ENCODE measurements around the gene GRIA3. TPM values are rescaled to one million over a fixed set of nuclear protein-coding genes. Genes with fewer than 3 reads are reported as not detected.

The GRIA3 gene
- total RNA-seq, 2 donors from 2014 or later, result 0.34 to 0.90 TPM

GRCh38 chrX:123311486-123311885 is 127.4 kb downstream of the GRIA3 start:
- H3K4me3 Mint-ChIP-seq, result no peak overlapping the region
- ATAC-seq, result no peak
- H3K36me3 Mint-ChIP-seq (ENCODE audit: low read depth), result no peaks in the 10 kb centered on the region
- no peak for DNase-seq
- no peaks in the 10 kb centered on the region for H3K9me3 ChIP-seq (ENCODE audit: control insufficient read depth, low read length, poor library complexity, severe bottlenecking)
- no peak overlapping the region for H3K27ac Mint-ChIP-seq
- no peaks in the 10 kb centered on the region for H3K4me1 Mint-ChIP-seq
- H3K27me3 Mint-ChIP-seq, result no peaks in the 10 kb centered on the region

GRCh38 chrX:123313486-123313885 is 129.4 kb downstream of the GRIA3 start:
- no peaks in the 10 kb centered on the region for H3K36me3 Mint-ChIP-seq (ENCODE audit: low read depth)

GRCh38 chrX:123320622-123321021 is 136.5 kb downstream of the GRIA3 start:
- Mint-ChIP-seq H3K27me3 (no peaks in the 10 kb centered on the region), H3K4me3 (no peak overlapping the region), H3K36me3 (ENCODE audit: low read depth) (no peaks in the 10 kb centered on the region), H3K4me1 (no peaks in the 10 kb centered on the region), H3K27ac (no peak overlapping the region)
- no peaks in the 10 kb centered on the region for H3K9me3 ChIP-seq (ENCODE audit: control insufficient read depth, low read length, poor library complexity, severe bottlenecking)
- DNase-seq (no peak), ATAC-seq (no peak)

More at GRCh38 chrX:123313486-123313885, 129.4 kb downstream of the GRIA3 start:
- no peak overlapping the region for H3K27ac Mint-ChIP-seq
- H3K9me3 ChIP-seq (ENCODE audit: control insufficient read depth, low read length, poor library complexity, severe bottlenecking), result no peaks in the 10 kb centered on the region
- no peak overlapping the region for H3K4me3 Mint-ChIP-seq
- H3K27me3 Mint-ChIP-seq, result no peaks in the 10 kb centered on the region
- ATAC-seq, result no peak
- H3K4me1 Mint-ChIP-seq, result no peaks in the 10 kb centered on the region
- DNase-seq, result no peak

- Mint-ChIP-seq H3K27me3 (no peaks in the 10 kb centered on the region), H3K27ac (no peak overlapping the region), H3K4me3 (no peak overlapping the region), H3K36me3 (ENCODE audit: low read depth) (no peaks in the 10 kb centered on the region), H3K4me1 (no peaks in the 10 kb centered on the region)
- ATAC-seq (no peak), DNase-seq (no peak)
- no peaks in the 10 kb centered on the region for H3K9me3 ChIP-seq (ENCODE audit: control insufficient read depth, low read length, poor library complexity, severe bottlenecking)
Observed at GRCh38 chrX:123322536-123322935, 138.5 kb downstream of the GRIA3 start.

- no peaks in the 10 kb centered on the region for H3K4me1 Mint-ChIP-seq
Observed at GRCh38 chrX:123324625-123325024, 140.5 kb downstream of the GRIA3 start.

GRCh38 chrX:123330229-123330942 is 146.3 kb downstream of the GRIA3 start:
- DNase-seq (no peak), ATAC-seq (no peak)
- Mint-ChIP-seq H3K4me3 (no peak overlapping the region), H3K27ac (no peak overlapping the region), H3K4me1 (no peaks in the 10 kb centered on the region), H3K27me3 (no peaks in the 10 kb centered on the region), H3K36me3 (ENCODE audit: low read depth) (no peaks in the 10 kb centered on the region)
- H3K9me3 ChIP-seq (ENCODE audit: control insufficient read depth, low read length, poor library complexity, severe bottlenecking), result no peaks in the 10 kb centered on the region

More at GRCh38 chrX:123324625-123325024, 140.5 kb downstream of the GRIA3 start:
- no peaks in the 10 kb centered on the region for H3K36me3 Mint-ChIP-seq (ENCODE audit: low read depth)
- no peaks in the 10 kb centered on the region for H3K9me3 ChIP-seq (ENCODE audit: control insufficient read depth, low read length, poor library complexity, severe bottlenecking)
- ATAC-seq (no peak), DNase-seq (no peak)
- H3K27me3 Mint-ChIP-seq, result no peaks in the 10 kb centered on the region
- no peak overlapping the region for H3K27ac Mint-ChIP-seq
- H3K4me3 Mint-ChIP-seq, result no peak overlapping the region

GRCh38 chrX:123331349-123331748 is 147.3 kb downstream of the GRIA3 start:
- no peaks in the 10 kb centered on the region for H3K27me3 Mint-ChIP-seq
- no peak overlapping the region for H3K27ac Mint-ChIP-seq
- H3K36me3 Mint-ChIP-seq (ENCODE audit: low read depth), result no peaks in the 10 kb centered on the region
- no peaks in the 10 kb centered on the region for H3K9me3 ChIP-seq (ENCODE audit: control insufficient read depth, low read length, poor library complexity, severe bottlenecking)
- DNase-seq (no peak), ATAC-seq (no peak)
- no peak overlapping the region for H3K4me3 Mint-ChIP-seq
- H3K4me1 Mint-ChIP-seq, result no peaks in the 10 kb centered on the region

GRCh38 chrX:123331859-123332258 is 147.8 kb downstream of the GRIA3 start:
- Mint-ChIP-seq H3K4me3 (no peak overlapping the region), H3K27me3 (no peaks in the 10 kb centered on the region)
- ATAC-seq, result no peak

GRCh38 chrX:123336666-123337065 is 152.6 kb downstream of the GRIA3 start:
- Mint-ChIP-seq H3K27ac (no peak overlapping the region), H3K36me3 (ENCODE audit: low read depth) (no peaks in the 10 kb centered on the region), H3K4me3 (no peak overlapping the region), H3K27me3 (no peaks in the 10 kb centered on the region), H3K4me1 (no peaks in the 10 kb centered on the region)
- ATAC-seq (no peak), DNase-seq (no peak)
- no peaks in the 10 kb centered on the region for H3K9me3 ChIP-seq (ENCODE audit: control insufficient read depth, low read length, poor library complexity, severe bottlenecking)

More at GRCh38 chrX:123331859-123332258, 147.8 kb downstream of the GRIA3 start:
- DNase-seq, result no peak
- Mint-ChIP-seq H3K27ac (no peak overlapping the region), H3K36me3 (ENCODE audit: low read depth) (no peaks in the 10 kb centered on the region), H3K4me1 (no peaks in the 10 kb centered on the region)
- H3K9me3 ChIP-seq (ENCODE audit: control insufficient read depth, low read length, poor library complexity, severe bottlenecking), result no peaks in the 10 kb centered on the region

- DNase-seq, result no peak
- no peak overlapping the region for H3K27ac Mint-ChIP-seq
- ATAC-seq, result no peak
- no peaks in the 10 kb centered on the region for H3K36me3 Mint-ChIP-seq (ENCODE audit: low read depth)
- no peak overlapping the region for H3K4me3 Mint-ChIP-seq
- no peaks in the 10 kb centered on the region for H3K9me3 ChIP-seq (ENCODE audit: control insufficient read depth, low read length, poor library complexity, severe bottlenecking)
- H3K4me1 Mint-ChIP-seq, result no peaks in the 10 kb centered on the region
- H3K27me3 Mint-ChIP-seq, result no peaks in the 10 kb centered on the region
Observed at GRCh38 chrX:123337886-123338639, 154.0 kb downstream of the GRIA3 start.

GRCh38 chrX:123339221-123339905 is 155.3 kb downstream of the GRIA3 start:
- no peak for ATAC-seq
- no peak overlapping the region for H3K27ac Mint-ChIP-seq
- no peaks in the 10 kb centered on the region for H3K27me3 Mint-ChIP-seq
- H3K4me3 Mint-ChIP-seq, result no peak overlapping the region
- no peaks in the 10 kb centered on the region for H3K9me3 ChIP-seq (ENCODE audit: control insufficient read depth, low read length, poor library complexity, severe bottlenecking)
- H3K36me3 Mint-ChIP-seq (ENCODE audit: low read depth), result no peaks in the 10 kb centered on the region
- DNase-seq, result no peak
- H3K4me1 Mint-ChIP-seq, result no peaks in the 10 kb centered on the region

- Mint-ChIP-seq H3K4me1 (no peaks in the 10 kb centered on the region), H3K27ac (no peak overlapping the region), H3K27me3 (no peaks in the 10 kb centered on the region), H3K36me3 (ENCODE audit: low read depth) (no peaks in the 10 kb centered on the region), H3K4me3 (no peak overlapping the region)
- no peak for DNase-seq
- ATAC-seq, result no peak
- H3K9me3 ChIP-seq (ENCODE audit: control insufficient read depth, low read length, poor library complexity, severe bottlenecking), result no peaks in the 10 kb centered on the region
Observed at GRCh38 chrX:123340696-123341095, 156.6 kb downstream of the GRIA3 start.

GRCh38 chrX:123348468-123348867 is 164.4 kb downstream of the GRIA3 start:
- Mint-ChIP-seq H3K4me3 (no peak overlapping the region), H3K36me3 (ENCODE audit: low read depth) (no peaks in the 10 kb centered on the region), H3K4me1 (no peaks in the 10 kb centered on the region), H3K27ac (no peak overlapping the region), H3K27me3 (no peaks in the 10 kb centered on the region)
- ATAC-seq, result no peak
- H3K9me3 ChIP-seq (ENCODE audit: control insufficient read depth, low read length, poor library complexity, severe bottlenecking), result no peaks in the 10 kb centered on the region
- DNase-seq, result no peak
